Fibroblast of mammary gland (primary cell): Measurements from ENCODE around the gene SMYD3.

Experiments used
- DNase-seq: peaks from one replicate; pipeline ENCODE4 v3.0.0-alpha.2; 2010; ENCODE audit warnings: low read depth
- H3K4me3 ChIP-seq: 2 replicates; pipeline ENCODE4 v1.5.1; 2011; ENCODE audit warnings: low read depth, mild to moderate bottlenecking, low read length, moderate library complexity; ENCODE audit not compliant: control insufficient read depth
- CTCF ChIP-seq: conservative IDR thresholded peaks from 2 replicates; pipeline ENCODE4 v1.5.1; 2011; ENCODE audit warnings: low read depth, low read length, inconsistent platforms; ENCODE audit not compliant: control insufficient read depth, insufficient read depth

Gene SMYD3

GRCh38 chr1:245810789-245811337 lies 696.2 kb downstream of the SMYD3 start:
- no peak for DNase-seq
- TF ChIP-seq CTCF: no peak
- no peak overlapping the region for H3K4me3 ChIP-seq

- no peak for DNase-seq
- no peak overlapping the region for H3K4me3 ChIP-seq
- no peak for TF ChIP-seq CTCF
These were observed 696.8 kb downstream of the SMYD3 start for GRCh38 chr1:245810181-245810769.

- DNase-seq: no peak
- H3K4me3 ChIP-seq: no peak overlapping the region
- no peak for TF ChIP-seq CTCF
These were observed 697.7 kb downstream of the SMYD3 start for GRCh38 chr1:245809361-245809760.

GRCh38 chr1:245807954-245808719 lies 698.9 kb downstream of the SMYD3 start:
- no peak for DNase-seq
- H3K4me3 ChIP-seq: no peak overlapping the region

GRCh38 chr1:245807306-245807705 lies 699.8 kb downstream of the SMYD3 start:
- no peak for TF ChIP-seq CTCF
- DNase-seq: no peak
- no peak overlapping the region for H3K4me3 ChIP-seq

More at GRCh38 chr1:245807954-245808719, 698.9 kb downstream of the SMYD3 start:
- no peak for TF ChIP-seq CTCF

GRCh38 chr1:245805532-245805931 lies 701.5 kb downstream of the SMYD3 start:
- no peak overlapping the region for H3K4me3 ChIP-seq
- no peak for TF ChIP-seq CTCF
- DNase-seq: no peak
